Coronary artery (tissue), 2 donors: ENCODE data around the gene B3GNT7.
A peak's percentile ranks its signal among the peaks of the same experiment; 100 is the strongest.

Source experiments
- DNase-seq: peaks from one replicate; pipeline ENCODE4 v3.0.0-alpha.2; 2017; ENCODE audit warnings: low spot score
- H3K27ac ChIP-seq, 2 donors: fragments of 200-600 bp; sonication (generic); one replicate each; pipeline ENCODE4 v1.5.1; 2016 to 2019
- H3K4me3 ChIP-seq: fragments of 200-600 bp; sonication (generic); 2 replicates; pipeline ENCODE4 v1.5.1; 2016; ENCODE audit warnings: mild to moderate bottlenecking, moderate library complexity
- TF ChIP-seq, protein P1 (sequence below): fragments of 200-600 bp; sonication (generic); IDR thresholded peaks from one replicate; pipeline ENCODE4 v1.5.1; 2019; ENCODE audit warnings: antibody characterized with exemption

The B3GNT7 gene

GRCh38 chr2:231353469-231353868 is 42.0 kb upstream of the B3GNT7 start:
- peak; percentile 45 for DNase-seq
- Histone ChIP-seq H3K27ac (no peak overlapping the region), H3K4me3 (no peak overlapping the region)
- TF ChIP-seq, protein P1, sequence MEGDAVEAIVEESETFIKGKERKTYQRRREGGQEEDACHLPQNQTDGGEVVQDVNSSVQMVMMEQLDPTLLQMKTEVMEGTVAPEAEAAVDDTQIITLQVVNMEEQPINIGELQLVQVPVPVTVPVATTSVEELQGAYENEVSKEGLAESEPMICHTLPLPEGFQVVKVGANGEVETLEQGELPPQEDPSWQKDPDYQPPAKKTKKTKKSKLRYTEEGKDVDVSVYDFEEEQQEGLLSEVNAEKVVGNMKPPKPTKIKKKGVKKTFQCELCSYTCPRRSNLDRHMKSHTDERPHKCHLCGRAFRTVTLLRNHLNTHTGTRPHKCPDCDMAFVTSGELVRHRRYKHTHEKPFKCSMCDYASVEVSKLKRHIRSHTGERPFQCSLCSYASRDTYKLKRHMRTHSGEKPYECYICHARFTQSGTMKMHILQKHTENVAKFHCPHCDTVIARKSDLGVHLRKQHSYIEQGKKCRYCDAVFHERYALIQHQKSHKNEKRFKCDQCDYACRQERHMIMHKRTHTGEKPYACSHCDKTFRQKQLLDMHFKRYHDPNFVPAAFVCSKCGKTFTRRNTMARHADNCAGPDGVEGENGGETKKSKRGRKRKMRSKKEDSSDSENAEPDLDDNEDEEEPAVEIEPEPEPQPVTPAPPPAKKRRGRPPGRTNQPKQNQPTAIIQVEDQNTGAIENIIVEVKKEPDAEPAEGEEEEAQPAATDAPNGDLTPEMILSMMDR: no peak

GRCh38 chr2:231355508-231356465 is 39.7 kb upstream of the B3GNT7 start:
- H3K4me3 ChIP-seq: peak overlapping the region; percentile 36
- peak overlapping the region in 1 of 2 donors; percentile 52 for H3K27ac ChIP-seq
- TF ChIP-seq, protein P1: no peak
- DNase-seq: peak; percentile 67

GRCh38 chr2:231356466-231356844 is 39.1 kb upstream of the B3GNT7 start:
- peak; percentile 16 for DNase-seq
- Histone ChIP-seq H3K4me3 (no peak overlapping the region), H3K27ac (no peak overlapping the region)
- TF ChIP-seq, protein P1: no peak

DNA sequence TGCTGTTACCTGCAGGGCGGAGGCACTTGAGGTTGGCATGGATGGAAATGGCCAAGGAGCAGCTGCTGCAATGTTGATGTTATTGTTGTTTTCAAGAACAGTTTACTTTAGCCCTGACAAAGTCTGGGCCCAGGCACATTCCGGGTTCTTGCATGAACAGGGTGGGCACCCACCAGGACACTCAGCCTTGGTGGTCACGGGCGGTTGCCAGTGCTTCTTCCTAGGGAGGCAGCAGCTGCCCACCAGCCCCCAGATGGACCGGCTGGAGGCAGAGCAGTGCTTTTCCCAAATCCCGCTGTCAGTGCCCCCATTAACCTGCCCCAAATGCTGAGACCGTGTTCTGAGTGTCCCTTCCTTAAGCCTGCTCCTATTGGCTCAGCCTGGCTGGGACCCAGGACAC is 38.5 kb upstream of the B3GNT7 start:
- Histone ChIP-seq H3K27ac (no peak overlapping the region), H3K4me3 (no peak overlapping the region)
- DNase-seq: peak; percentile 59
- TF ChIP-seq, protein P1: no peak

DNA sequence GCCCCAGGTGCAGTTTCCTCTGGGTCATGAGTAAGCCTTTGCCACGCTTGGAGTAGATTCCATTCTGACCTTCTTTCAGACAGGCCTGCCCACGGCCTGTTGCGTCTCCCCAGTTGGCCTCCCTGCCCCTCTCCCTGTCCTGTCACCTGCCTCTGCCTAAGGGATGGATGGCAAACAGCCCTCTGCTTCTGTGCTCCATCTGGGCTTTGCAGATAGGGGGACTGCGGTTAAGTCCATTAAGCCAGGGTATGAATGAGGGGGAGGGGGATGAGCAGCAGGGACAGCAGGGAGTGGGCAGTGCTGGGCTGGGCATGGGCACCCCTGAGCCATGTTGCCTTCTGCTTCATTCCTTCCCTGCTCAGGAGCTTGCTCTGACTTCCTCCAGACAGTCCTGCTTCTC is 37.6 kb upstream of the B3GNT7 start:
- TF ChIP-seq, protein P1: no peak
- Histone ChIP-seq H3K4me3 (no peak overlapping the region), H3K27ac (no peak overlapping the region)
- peak; percentile 58 for DNase-seq

- TF ChIP-seq, protein P1: no peak
- no peak overlapping the region for H3K27ac ChIP-seq
- DNase-seq: peak; percentile 41
- no peak overlapping the region for H3K4me3 ChIP-seq
Measured at GRCh38 chr2:231359441-231359840, 36.1 kb upstream of the B3GNT7 start.

DNA sequence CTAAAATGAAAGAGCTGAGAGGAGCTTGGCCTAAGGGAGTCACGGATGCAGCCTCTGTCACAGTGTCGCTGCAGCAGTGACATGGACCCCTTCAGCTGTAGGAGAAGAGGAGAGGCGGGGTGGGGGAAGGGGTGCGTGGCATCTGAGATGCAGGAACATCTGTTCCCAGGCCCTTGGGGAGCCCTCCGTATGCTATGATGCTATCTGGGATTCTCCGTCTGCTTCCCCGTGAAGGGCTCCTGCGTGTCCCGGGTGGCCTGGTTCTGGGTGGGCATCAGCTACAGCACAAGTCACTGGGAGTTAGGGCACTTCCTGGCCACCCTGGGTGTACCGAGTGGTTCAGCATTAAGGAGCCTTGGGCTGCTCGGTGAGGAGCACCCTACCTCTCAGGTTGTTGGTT is 35.6 kb upstream of the B3GNT7 start:
- Histone ChIP-seq H3K27ac (no peak overlapping the region), H3K4me3 (no peak overlapping the region)
- TF ChIP-seq, protein P1: no peak
- peak; percentile 14 for DNase-seq
